Gastrocnemius medialis (tissue), 4 donors: ENCODE results near the gene TMEM163. TPM values are rescaled to one million over a fixed set of nuclear protein-coding genes. Genes with fewer than 3 reads are reported as not detected.

Source experiments
- ATAC-seq, 2 donors: fragments of 150-250 bp; one replicate each; pipeline ENCODE4 v1.9.1; 2016
- DNase-seq, 2 donors: peaks; one replicate each; pipeline ENCODE4 v3.0.0-alpha.2; 2019
- H3K27ac ChIP-seq, 4 donors: fragments of 200-600 bp; sonication (generic); 1 replicate in 1 of 4; 2 replicates in 3 of 4; pipeline ENCODE4 v1.5.1; 2016 to 2018; ENCODE audit warnings: mild to moderate bottlenecking in 2 of 4, moderate library complexity in 1 of 4
- H3K27me3 ChIP-seq, 3 donors: fragments of 200-600 bp; sonication (generic) in 2 of 3; 1 replicate in 1 of 3; 2 replicates in 2 of 3; pipeline versions ENCODE4 v1.5.1 to v1.6.0; 2016 to 2019; ENCODE audit warnings: mild to moderate bottlenecking in 1 of 3, moderate library complexity in 1 of 3
- H3K36me3 ChIP-seq, 2 donors: fragments of 200-600 bp; sonication (generic) in 1 of 2; one replicate each; pipeline ENCODE4 v1.5.1; 2017 to 2018
- H3K4me1 ChIP-seq, 2 donors: fragments of 200-600 bp; sonication (generic) in 1 of 2; one replicate each; pipeline ENCODE4 v1.5.1; 2016 to 2017; ENCODE audit warnings: mild to moderate bottlenecking in 2 of 2
- H3K4me3 ChIP-seq, 4 donors: fragments of 200-600 bp; sonication (generic) in 3 of 4; 1 replicate in 1 of 4; 2 replicates in 3 of 4; pipeline ENCODE4 v1.5.1; 2016 to 2019; ENCODE audit warnings: mild to moderate bottlenecking in 2 of 4
- H3K9me3 ChIP-seq, 3 donors: fragments of 200-600 bp; sonication (generic) in 2 of 3; 1 replicate in 1 of 3; 2 replicates in 2 of 3; pipeline ENCODE4 v1.5.1; 2016 to 2019
- POLR2A ChIP-seq, 2 donors: fragments of 450-650 bp; IDR thresholded peaks; one replicate each; pipeline ENCODE4 v1.6.1; 2017; ENCODE audit warnings: antibody characterized with exemption in 2 of 2, mild to moderate bottlenecking in 2 of 2, moderate library complexity in 2 of 2
- in situ Hi-C, 4 donors: fragments of 200-750 bp; cut with MboI; loops; one replicate each; pipeline versions ENCODE4 v1.15.0 to v1.8.0; 2017; ENCODE audit warnings: low sequenced_read_pairs in 4 of 4
- intact Hi-C: fragments of 100-400 bp; cut with DNase I; formaldehyde crosslinking; loops from one replicate; pipeline ENCODE4 v1.15.1; 2023; ENCODE audit warnings: low total_unique reads
- total RNA-seq, 4 donors: library from RNA; depleted of rRNA; stranded (reverse); fragments of >200 nt; gene quantifications; one replicate each; pipeline versions ENCODE4 v1.1.0 to v1.2.3, GENCODE V29; 2016
- TF ChIP-seq, protein P1 (sequence below), 5 experiments: fragments of 450-650 bp in 3 of 5; fragments of 200-600 bp in 2 of 5; sonication (generic) in 2 of 5; IDR thresholded peaks in 4 of 5; conservative IDR thresholded peaks in 1 of 5; 1 replicate in 4 of 5; 2 replicates in 1 of 5; pipeline ENCODE4 v1.5.1; 2016 to 2019; ENCODE audit warnings: antibody characterized with exemption in 5 of 5, mild to moderate bottlenecking in 3 of 5, moderate library complexity in 3 of 5

TMEM163 gene
- total RNA-seq, 4 donors from 2014 or later = not detected

DNA sequence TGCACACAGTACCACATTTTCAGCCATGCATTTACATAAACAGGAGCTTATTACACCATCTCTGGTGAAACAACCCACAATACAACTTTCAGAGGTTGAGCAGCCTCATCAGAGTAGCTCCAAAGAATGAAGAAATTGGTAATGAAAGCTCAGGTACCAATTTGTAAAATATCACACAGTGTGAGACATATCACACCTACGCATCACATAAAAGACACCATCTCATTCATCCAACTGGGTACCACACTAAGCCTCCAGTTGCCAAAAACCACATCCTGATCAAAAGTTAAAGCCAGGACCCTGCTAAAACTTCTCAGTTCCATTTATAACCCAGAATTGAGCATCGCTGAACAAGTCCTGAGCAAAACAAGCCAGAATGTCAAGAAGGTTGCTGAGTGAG is 4.6 kb downstream of the TMEM163 start:
- H3K4me1 ChIP-seq = peaks cover 0 to 7% of the 10 kb centered on the region in 2 donors
- H3K4me3 ChIP-seq = no peak overlapping the region
- no peaks in the 10 kb centered on the region for H3K9me3 ChIP-seq
- TF ChIP-seq, protein P1, sequence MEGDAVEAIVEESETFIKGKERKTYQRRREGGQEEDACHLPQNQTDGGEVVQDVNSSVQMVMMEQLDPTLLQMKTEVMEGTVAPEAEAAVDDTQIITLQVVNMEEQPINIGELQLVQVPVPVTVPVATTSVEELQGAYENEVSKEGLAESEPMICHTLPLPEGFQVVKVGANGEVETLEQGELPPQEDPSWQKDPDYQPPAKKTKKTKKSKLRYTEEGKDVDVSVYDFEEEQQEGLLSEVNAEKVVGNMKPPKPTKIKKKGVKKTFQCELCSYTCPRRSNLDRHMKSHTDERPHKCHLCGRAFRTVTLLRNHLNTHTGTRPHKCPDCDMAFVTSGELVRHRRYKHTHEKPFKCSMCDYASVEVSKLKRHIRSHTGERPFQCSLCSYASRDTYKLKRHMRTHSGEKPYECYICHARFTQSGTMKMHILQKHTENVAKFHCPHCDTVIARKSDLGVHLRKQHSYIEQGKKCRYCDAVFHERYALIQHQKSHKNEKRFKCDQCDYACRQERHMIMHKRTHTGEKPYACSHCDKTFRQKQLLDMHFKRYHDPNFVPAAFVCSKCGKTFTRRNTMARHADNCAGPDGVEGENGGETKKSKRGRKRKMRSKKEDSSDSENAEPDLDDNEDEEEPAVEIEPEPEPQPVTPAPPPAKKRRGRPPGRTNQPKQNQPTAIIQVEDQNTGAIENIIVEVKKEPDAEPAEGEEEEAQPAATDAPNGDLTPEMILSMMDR (IDR thresholded peaks at IDR 0.05 in 4 of 5, conservative IDR thresholded peaks at IDR 0.05 in 1 of 5) = no peak
- TF ChIP-seq POLR2A (IDR thresholded peaks at IDR 0.05) = no peak
- no peak for ATAC-seq
- peaks cover 34 to 40% (median 40%) of the 10 kb centered on the region in 3 donors for H3K27me3 ChIP-seq
- intact Hi-C loops (no loop called here), in situ Hi-C loops (no loop called here)
- H3K27ac ChIP-seq = no peak overlapping the region
- no peaks in the 10 kb centered on the region for H3K36me3 ChIP-seq
- DNase-seq = no peak

DNA sequence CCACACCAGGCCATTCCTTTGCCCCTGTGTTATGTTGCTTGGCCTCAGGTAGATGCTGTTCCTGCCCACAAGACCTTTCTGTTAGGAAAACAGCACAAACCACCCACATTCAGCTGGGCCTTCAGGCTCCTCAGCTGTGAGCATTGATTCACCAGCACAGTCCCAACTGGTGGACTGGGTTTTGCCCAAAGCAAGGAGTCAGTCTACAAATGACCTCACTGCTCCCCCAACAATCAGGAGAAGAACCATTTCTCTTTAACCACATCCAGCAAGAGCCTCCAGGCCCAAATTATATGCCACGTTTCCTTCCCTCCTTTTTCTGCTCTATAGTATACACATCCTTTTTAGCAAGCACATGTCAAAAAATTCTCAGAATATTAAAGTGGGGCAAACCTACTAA is 5.2 kb downstream of the TMEM163 start:
- in situ Hi-C loops = no loop called here

DNA sequence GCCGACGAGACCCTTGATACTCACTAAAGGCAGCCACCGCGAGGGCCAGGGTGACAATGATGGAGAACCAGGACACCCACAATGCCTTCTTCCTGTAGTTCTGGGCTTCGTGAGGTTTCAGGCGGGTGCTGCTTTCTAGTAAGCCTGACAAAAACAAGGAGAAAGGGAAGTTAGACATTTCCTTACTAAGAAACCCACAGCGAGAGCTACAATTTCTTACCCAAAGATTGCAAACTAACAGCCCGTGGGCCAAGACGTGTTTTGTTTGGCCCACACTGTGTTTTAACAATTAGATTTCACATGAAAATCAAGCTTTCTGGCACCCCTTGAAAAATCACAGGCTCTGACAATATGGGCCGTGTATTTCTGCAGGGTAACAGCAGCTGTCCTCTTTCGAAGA is 5.6 kb downstream of the TMEM163 start:
- Histone ChIP-seq H3K27ac (no peak overlapping the region), H3K4me3 (no peak overlapping the region), H3K27me3 (peaks cover 30 to 37% (median 36%) of the 10 kb centered on the region in 3 donors), H3K36me3 (no peaks in the 10 kb centered on the region), H3K4me1 (peaks cover 0 to 5% of the 10 kb centered on the region in 2 donors), H3K9me3 (no peaks in the 10 kb centered on the region)
- ATAC-seq (no peak), DNase-seq (no peak)
- intact Hi-C loops = no loop called here
- in situ Hi-C loops = no loop called here
- no peak for TF ChIP-seq POLR2A (IDR thresholded peaks at IDR 0.05)

More for the DNA sequence above, 5.2 kb downstream of the TMEM163 start:
- Histone ChIP-seq H3K36me3 (no peaks in the 10 kb centered on the region), H3K4me3 (no peak overlapping the region), H3K9me3 (no peaks in the 10 kb centered on the region), H3K27ac (no peak overlapping the region), H3K4me1 (peaks cover 0 to 7% of the 10 kb centered on the region in 2 donors), H3K27me3 (peaks cover 32 to 38% (median 38%) of the 10 kb centered on the region in 3 donors)
- TF ChIP-seq, protein P1 (IDR thresholded peaks at IDR 0.05 in 4 of 5, conservative IDR thresholded peaks at IDR 0.05 in 1 of 5) = no peak
- TF ChIP-seq POLR2A (IDR thresholded peaks at IDR 0.05) = no peak
- no peak for ATAC-seq
- no peak for DNase-seq
- intact Hi-C loops = no loop called here

DNA sequence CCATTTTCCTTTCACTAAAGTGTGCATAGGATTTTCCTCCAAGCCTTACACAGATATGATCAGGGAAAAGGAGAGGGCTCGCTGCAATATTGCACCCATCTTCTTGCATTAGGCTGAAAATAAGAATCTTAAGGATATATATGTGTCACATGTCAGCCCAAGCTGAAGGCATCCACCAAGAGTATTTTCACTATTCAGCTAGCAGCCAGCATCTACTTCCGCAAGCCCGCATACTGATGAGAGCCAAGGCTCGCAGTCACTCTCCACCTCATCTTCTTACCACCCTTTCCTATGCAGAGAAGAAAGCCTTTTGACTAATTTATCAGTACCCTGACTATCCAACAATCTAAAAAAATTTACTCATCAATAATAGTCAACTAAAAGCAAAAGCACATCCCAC is 6.1 kb downstream of the TMEM163 start:
- H3K4me1 ChIP-seq = peaks cover 0 to under 1% of the 10 kb centered on the region in 2 donors
- DNase-seq = no peak
- H3K27ac ChIP-seq = no peak overlapping the region
- H3K4me3 ChIP-seq = no peak overlapping the region
- intact Hi-C loops (no loop called here), in situ Hi-C loops (no loop called here)
- no peak for TF ChIP-seq POLR2A (IDR thresholded peaks at IDR 0.05)
- TF ChIP-seq, protein P1 (IDR thresholded peaks at IDR 0.05 in 4 of 5, conservative IDR thresholded peaks at IDR 0.05 in 1 of 5) = no peak
- no peaks in the 10 kb centered on the region for H3K9me3 ChIP-seq
- H3K27me3 ChIP-seq = peaks cover 26 to 33% (median 32%) of the 10 kb centered on the region in 3 donors
- ATAC-seq = no peak
- no peaks in the 10 kb centered on the region for H3K36me3 ChIP-seq

DNA sequence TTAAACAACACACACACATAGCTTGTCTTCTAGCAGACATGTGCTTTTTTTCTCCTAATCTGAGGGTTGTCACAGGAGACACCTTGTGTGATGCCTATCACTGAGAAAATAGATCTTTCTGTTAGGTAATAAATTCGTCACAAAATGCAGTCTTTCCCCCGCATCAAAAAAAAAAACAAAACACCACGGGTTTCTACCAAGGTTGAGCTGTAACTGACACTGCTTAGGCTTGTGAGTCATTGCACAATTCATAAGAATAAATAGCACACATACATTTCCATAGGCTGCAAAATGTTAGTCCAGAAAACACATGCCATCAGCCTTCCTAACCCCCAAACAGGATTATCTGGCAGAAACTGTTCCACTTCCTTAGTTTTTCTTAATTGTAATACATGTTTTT is 6.5 kb downstream of the TMEM163 start:
- H3K27me3 ChIP-seq = peaks cover 22 to 28% (median 27%) of the 10 kb centered on the region in 3 donors
- DNase-seq = no peak
- H3K4me1 ChIP-seq = no peaks in the 10 kb centered on the region
- no peak overlapping the region for H3K4me3 ChIP-seq
- intact Hi-C loops (no loop called here), in situ Hi-C loops (no loop called here)
- no peaks in the 10 kb centered on the region for H3K36me3 ChIP-seq
- ATAC-seq = no peak
- H3K9me3 ChIP-seq = no peaks in the 10 kb centered on the region
- TF ChIP-seq, protein P1 (IDR thresholded peaks at IDR 0.05 in 4 of 5, conservative IDR thresholded peaks at IDR 0.05 in 1 of 5) = no peak
- no peak for TF ChIP-seq POLR2A (IDR thresholded peaks at IDR 0.05)
- H3K27ac ChIP-seq = no peak overlapping the region
